HG02610 (cell line): ENCODE measurements around the gene ADAT3.

Experiments
- ATAC-seq: cut with Tn5 transposase; IDR thresholded peaks from one replicate; pipeline ENCODE4 v1.9.1; 2021; ENCODE audit warnings: mild to moderate bottlenecking, moderate library complexity; ENCODE audit not compliant: unreplicated experiment

ADAT3 gene

DNA sequence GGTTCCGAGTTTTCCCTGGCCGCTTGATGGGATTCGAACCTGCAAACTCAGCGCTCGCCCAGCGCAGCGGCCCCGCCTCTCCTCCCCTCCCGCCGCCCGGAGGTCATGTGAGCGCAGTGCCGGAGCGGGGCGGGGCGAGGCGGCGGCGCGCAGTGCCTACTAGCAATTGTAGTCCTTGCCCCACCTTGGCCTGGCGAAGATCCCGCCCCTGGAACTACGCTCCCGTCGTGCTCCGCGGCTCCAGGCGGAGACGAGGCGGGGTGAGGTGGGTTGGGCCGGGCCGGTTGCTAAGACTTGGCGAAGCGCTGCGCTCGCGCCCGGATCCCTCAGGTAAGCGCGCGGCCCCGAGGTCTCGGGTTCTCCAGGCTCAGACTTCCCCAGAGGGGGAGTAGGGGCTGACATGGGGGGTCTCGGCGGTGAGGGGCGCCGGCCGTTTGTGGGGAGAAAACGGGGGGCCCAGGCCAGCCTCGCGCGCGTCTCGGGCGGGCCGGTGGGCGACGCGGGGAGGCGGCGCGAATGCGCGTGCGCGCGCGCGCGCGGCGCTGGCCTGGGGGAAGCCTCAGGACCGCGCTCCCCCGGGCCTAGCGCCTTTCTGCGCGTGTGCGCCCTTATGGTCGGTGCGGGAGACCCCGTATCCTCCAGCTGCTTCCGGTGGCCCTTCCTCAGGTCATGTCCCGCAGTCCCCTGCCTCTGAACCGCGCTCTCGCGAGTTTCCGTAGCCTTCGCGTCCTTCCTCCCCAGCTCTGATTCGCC, at the start of gene ADAT3, which contains the start of gene SCAMP4:
Gene ADAT3 (plus strand): TSS at position 290 of the 753 bp plus-strand sequence. CDS start 6,649 bp downstream, outside the sequence.
Gene SCAMP4 (plus strand): TSS at position 290 of the 753 bp plus-strand sequence. CDS start 9,621 bp downstream, outside the sequence.
- ATAC-seq, result peak; percentile 73

DNA sequence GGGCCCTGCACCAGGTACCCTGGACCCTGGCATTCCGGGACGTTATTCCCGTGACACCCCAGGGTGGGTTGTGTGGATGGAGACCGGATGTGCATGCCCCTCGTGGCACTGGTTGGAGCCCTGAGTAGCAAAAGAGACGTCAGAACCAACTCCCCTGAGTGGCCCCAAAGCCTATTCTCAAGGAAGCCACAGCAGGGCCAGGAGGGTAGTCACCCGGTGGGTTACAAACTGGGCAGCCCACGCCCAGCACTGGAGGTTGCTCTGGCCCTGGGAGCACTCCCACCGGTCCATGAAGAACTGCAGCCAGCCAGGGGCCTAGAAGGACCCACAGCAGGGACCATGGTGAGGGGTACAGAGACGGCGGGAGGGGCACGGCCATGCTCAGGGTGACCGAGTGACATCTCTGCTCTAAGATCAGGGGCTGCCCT, 49.4 kb upstream of the ADAT3 start:
- no peak for ATAC-seq

DNA sequence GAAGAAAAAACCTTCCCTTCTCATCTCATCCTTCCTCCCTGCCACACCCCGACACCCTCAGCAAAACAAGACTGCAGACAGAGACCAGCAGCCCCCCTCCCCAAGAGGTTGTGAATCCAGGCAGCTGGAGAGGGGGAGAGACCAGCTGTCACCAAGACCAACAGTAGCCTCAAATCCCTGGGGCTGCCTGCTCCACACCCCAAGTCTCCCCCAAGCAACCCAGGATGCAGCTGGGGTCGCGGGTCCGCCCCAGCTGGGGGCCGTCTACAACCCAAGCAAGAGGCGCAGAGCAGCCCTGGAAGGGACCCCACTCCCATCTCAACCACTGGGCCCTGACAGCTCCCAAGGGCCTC, 48.9 kb upstream of the ADAT3 start:
- ATAC-seq, result no peak

DNA sequence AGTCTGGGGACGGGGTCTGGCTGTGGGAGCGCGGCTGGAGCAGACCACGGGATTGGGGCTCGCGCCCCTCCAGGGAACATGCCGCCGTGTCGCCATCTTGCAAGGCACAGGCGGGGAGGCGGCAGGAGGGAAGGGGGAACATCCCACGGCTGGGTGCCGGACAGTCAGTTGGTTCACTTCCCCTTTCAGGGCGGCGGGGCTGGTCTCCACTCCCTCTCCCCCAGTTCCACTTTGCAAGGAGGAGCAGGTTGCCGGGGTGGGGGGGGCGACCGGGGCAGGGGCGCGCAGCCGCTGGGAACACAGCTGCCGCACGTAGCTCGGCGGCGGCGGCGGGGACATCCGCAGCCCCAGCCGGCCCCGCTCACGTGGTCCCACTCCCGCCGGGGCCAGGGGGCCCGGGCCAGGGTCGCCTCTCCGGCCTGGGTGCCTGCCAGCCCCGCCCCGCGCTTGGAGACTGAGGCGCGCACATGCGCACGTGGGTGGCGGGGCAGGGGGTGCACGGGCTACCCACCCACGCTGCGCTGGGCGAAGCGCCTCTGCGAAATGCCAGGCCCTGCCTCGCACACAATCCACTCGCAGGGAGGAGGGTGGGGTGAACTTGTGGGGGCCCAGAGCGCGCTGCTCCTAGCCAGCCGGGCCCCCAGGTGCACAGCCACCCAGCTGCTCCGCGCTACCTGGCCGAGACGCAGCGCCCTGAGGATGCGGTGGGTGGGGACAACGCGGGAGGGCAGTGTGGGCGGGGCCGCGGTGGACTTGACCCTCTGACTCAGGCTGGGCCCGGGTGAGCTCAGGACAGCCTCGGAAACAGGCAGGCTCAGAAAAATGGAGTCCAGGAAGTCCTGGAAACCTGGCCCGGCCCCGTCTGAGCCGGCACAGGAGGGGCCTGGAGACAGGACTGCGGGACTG, 48.2 kb upstream of the ADAT3 start:
- ATAC-seq, result no peak

DNA sequence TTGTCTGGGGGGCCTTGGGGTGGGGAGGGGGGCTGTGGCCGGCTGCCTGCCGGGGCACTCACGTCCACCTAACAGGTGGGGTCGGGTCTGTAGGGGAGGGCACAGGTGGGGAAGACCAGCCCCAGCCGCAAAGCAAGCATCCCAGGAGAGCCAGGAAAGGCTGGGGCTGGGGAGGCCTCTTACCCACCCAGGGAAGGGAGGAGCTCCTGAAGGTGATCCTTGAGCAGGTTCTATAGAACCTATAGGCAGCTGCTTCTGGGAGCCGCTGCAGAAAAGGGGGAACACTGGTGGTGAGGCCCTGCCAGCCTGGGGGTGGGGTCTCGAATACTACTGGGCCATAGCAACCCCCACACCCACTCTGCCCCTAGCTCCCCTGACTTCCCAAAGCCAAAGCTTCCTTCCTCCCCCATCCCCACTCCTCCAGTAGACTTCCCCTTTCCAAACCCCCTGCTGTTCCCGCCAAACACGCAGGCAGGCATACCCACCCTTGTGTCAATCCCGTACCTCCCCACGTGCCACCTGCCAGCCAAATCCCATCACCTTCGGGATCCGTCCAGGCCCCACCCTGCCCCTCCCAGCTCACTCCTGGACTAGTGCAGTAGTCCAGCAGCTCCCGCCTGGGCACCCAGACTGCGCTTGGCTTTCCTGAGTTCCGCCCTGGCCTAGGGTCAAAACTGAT, 47.4 kb upstream of the ADAT3 start:
- ATAC-seq, result no peak

DNA sequence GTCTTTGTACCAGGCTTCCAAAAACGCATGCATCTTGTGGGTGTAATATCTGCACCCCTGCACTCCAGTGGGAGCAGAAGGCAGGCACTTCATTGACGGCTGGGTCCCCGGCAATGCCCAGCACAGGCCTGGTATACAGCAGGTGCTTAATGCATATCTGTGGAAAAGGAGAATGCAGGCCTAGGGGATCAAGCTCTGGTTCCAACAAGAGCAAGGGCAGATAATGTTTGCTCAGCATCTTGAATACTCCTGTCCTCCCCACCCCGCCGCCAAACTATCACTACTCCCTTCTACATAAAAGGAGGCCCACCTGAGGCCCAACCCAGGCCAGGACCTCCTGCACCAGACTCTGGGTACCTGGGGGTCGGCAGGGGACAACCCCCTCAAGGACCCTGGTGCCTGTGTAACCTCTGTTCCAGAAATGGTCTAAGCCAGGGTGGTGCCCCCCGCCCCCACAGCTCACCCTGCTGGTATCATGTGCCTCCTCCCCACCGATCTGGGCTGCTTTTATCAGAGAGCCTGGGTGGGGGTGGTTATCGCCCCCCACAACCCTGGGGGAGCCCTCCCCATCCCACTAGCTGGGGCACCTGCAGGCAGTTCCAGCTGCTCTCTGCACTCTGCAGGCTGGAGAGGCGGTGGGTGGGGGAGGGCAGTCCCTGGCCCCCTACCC, 46.7 kb upstream of the ADAT3 start:
- ATAC-seq, result no peak

DNA sequence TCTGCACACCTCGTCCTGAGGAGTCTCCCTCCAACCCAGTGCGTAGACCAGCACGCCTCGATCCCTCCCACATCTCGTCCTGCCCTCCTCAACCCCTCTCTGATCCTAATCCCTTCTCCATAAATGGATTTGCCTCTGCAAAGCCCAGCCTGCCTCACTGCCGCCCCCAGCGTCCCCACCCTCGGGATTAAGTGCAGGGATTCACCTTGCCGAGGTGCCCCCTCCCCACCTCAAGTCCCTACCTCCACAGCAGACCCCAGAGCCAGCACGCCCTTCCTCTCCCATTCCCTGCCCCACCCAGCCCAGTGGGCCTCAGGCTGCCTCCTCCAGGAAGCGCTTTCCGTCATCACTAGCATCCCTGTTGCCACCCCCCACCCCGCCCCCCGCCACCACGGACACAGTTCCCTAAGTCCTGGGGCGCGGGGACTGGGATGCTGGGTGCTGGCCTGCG, 45.8 kb upstream of the ADAT3 start:
- ATAC-seq, result no peak

DNA sequence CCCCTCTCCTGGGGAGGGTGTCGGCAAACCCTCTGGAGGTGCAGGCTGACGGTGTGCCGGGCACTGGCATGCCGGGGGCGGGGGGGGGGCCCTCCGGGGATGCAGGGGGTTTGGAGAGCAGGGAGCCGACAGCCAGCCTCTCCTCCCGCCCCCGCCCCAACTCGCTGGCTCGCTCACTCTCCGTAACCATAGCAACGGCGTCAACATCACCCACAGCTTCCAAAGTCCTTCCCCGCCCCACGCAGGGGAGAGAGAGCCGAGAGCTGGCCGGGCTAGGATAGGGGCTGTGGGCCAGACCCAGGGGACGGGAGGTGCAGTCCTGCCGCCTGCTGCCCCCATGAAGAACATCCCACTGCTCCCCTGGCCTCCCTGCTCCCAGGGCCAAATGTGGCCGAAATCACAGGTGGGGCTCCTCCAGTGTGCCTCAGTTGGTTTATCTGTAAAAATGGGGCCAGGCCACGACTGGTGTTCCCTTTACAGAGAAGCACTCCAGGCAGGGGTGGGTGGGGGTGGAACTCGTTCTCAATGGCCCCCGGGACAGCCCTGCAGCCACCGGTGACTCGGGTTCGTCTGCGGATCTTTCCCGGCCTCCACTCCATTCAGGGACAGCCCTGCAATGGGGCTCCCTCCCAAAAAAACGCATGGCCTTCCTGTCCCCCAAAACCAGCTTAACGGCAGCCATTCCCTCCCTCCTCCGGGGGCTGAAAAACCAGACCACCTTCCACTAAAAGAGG, 45.0 kb upstream of the ADAT3 start:
- ATAC-seq, result no peak

DNA sequence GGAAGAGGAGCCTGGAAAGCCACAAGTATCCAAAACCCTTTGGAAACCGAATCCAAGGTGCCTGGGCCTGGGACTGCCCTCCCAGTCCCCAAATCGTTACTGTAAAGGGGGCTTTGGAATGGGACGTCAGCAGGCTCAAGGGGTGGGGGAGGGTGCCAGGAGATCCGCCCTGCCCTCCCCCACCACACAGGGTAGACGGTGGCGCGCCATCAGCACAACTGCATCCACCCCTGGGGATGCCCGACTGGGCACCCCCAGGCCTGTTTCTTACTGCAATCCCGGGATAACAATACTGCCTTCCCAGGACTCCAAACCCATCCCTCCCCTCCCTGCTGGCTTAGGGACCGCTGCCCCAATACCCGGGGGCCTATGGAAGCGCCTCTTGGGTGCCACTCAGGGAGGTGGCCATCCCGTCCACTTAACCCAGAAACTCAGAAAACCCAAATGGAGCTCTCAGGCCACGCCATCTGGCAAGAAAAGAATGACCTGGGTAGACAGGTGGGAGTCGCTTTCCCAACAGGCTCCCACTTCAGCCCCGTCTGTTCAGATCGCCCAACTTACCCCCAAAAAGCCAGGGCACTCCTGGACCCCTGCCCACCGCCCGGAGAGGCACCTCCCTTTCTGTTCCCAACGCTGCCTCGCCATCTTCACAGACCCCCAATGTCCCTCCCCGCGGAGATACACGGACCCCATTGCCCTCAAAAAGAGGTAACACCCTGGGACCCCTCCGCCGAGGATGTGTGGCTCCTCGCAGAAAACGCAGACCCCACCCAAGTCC, 44.2 kb upstream of the ADAT3 start:
- ATAC-seq, result no peak

DNA sequence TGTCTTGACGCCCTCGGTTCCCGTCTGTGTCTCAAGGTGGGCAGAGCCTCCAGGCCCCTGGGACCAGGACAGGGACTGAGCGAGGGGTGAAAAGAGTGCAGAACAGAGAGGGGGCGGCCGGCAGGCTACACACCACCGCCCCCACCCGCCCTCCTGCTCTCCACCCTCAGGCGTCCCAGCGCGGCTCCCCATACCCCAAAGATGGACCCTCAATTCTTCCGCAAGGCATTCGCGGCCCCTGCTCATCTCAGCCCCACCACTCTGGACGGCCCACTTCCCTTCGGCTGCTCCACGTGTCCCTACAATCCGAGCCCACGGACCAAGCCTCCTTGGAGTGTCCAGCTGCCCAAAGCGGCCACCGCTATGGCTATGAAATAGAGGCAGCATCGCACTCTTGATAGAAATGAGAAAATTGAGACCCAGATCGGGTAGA, 43.6 kb upstream of the ADAT3 start:
- no peak for ATAC-seq

DNA sequence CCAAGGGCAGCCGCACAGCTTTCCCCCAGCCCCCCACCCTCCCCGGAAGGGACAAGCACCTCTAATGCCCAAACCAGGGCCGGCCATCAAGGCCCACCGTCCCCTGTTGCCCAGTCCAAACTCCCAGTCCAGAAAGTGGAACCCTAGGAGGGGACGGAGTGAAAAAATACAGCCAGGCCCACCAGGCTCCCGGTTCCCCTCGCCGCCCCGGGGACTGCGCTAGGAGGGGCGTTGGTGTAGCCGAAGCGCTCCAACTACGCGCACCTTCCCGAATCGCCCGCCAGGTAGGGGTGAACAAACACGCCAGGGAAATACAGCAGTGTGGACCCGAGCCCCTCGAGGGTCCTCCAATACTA, 43.2 kb upstream of the ADAT3 start:
- ATAC-seq, result no peak

DNA sequence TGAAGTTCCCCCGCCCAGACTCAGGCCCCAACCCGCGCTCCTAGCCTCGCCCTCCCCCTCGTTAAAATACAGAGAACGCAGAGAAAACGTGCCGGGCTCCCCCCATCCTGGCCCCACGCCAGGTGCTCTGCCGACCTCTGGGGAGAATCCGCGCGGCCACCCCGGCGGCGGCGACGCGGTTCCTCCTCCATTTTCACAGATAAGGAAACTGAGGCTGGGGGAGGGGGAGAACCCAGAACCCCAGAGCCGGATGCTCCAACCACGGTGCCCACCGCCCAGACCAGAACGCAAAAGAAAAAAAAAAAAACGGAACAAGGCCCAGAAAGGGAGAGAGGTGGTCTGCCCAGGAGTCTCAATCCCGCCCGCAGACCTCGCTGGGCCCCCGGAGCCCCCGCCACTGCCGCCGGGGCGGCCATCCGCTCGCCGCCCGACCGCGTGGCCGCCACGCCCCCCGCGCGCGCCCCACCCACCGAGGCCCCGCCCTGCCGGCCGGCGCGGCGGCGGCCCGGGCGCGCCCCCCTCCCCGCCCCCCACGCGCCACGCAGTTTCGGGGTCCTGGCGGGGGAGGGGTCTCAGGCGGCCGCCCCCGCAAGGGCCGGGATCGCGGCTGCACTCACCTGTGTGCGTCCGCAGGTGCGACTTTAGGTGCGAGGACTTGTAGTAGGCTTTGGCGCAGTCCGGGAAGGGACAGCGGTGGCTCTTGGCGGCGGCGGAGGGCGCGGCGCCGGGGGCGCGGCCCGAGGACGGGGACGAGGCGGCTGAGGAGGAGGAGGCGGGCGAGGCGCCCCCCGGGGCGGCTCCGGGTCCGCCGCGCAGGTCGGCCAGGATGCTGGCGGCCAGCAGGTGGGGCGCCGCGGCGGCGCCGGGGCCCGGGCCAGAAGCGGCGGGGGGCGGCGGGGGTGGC, 42.5 kb upstream of the ADAT3 start:
- ATAC-seq, result peak; percentile 10

DNA sequence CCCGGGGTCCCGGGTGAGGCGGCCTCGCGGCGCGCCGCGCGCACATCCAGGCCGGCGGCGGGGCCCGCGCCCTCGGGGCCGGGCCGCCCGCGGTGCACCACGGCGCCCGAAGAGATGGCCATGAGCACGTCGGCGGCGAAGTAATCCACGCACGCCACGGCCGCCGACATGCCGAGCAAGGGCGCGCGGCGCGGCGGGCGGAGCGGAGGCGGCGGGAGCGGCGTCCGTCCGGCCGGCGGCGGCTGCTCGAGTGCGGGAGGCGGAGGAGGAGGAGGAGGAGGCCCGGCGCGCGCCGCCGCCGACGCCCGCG, 41.9 kb upstream of the ADAT3 start, which contains the start of gene KLF16:
Gene KLF16 (minus strand): TSS at position 252 of the 310 bp plus-strand sequence. CDS start 82 bp downstream, at position 170.
- peak; percentile 2 for ATAC-seq

DNA sequence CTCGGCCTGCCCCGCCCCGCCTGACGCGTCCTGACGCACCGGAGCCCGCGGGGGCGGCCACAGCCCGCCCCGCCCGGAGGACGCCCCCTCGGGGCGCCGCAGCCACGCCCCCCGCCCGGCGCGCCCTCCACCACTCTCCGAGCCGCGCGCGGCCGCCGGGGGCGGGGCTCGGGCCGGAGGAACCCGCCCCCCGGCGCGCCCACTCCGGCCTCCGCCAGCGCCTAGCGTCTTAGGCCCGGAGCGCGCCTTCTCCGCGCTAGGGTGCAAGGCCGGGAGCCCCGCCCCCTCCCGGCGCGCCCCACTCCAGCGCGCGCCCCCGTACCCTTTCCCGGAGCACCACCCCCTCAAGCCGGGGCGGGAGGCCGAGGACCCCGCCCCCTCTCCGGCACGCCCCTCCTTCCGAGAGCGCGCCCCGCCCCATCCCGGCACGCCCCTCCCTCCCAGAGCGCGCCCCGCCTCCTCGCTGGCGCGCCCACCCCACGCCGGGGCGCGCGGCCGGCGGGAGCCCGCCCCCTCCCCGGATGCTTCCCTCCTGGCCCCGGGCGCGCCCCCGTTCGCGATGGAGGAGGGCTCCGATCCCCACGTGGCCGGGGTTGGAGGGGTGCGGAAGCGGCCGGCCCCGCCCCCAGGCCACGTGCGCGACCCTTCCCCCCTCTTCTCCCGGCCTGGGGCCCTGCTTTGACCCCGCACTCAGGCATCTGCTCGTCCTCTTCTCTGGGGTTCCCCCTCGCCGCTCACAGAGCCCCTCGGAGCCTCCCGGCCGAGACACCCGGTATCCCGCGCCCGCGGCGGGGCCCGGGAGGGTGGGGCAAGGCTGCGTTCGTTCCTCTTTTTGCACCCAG, 41.3 kb upstream of the ADAT3 start:
- peak; percentile 53 for ATAC-seq

DNA sequence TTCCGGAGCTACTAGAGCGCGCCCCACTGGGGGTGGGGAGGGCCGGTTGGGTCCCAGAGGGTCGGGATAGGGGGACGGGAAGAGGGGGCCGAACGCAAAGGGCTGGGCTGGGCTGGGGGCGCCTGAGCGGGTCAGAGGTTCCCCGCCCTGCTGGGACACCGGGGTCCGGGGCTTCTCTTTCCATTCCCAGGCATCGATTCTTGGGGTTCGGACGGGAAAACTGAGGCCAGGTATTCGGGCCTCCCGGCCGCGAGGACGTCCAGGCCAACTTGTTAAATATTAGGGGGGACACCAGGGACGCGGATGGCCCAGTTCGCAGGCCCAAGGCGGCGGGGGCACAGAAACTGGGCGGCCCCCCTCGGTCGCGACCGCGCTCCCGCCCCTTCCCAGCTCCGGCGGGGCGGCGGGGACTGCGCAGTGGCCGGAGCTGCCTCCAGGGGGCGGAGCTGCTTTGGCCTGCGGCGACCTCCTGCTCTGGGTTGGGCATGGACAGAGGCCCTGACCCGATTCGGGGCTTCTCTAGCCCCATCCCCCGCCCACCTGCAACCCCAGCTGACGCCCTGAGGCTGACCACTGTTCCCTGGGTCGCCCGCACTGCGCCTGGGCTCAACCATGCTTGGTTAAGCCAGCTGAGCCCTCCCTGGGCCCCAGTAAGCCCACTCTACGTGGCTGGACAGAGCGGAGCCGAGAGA, 40.6 kb upstream of the ADAT3 start:
- ATAC-seq, result no peak

DNA sequence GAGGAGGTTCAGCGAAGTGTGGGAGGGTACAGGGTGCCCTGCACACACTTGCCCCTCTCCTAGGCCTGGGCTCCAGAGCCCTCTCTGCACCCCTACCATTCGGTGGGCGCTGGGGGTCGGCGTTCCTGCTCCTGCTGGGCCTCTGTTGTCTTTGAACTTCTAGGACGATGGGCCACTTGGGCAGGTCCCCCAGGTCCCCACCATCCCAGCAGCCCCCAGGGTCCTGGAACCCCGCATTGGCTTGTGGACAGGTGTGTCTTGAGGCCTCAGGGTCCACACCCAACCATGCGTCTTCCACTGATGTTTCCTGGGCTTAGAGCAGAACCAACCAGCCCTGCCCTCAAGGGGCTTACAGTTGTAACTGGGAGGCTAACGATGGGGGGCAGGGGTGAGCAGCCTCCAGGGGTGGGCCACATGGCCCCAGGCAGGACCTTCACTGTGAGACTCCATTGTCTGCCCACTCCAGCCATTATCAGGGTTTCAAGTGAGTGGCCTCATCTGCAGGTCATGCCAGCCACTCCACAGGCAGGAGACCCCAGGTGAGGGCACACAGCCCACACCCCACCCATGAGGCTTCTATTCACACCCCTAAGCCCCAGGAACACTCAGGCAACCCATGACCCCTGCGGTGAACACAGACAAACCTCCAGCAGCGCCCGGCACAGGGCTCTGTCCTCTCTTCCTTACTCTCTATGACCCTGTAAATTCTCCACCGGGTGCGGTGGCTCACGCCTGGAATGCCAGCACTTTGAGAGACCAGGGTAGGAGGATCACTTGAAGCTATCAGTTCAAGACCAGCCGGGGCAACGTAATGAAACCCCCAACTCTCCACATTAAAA, 39.8 kb upstream of the ADAT3 start:
- no peak for ATAC-seq
